Measurements from ENCODE around the gene KLK5.

GRCh38 chr19:50944795-50945194 lies 8.0 kb downstream of the KLK5 start:
- TF ChIP-seq GATA2 (IDR thresholded peaks at IDR 0.05; ENCODE audit: low read depth, low read length) = no peak
- TF ChIP-seq GATA3 (IDR thresholded peaks at IDR 0.05; ENCODE audit: low read depth, low read length) = no peak

All from SH-SY5Y (cell line).